ENCODE measurements around the gene ANLN. TPM values are rescaled to one million over a fixed set of nuclear protein-coding genes. Genes with fewer than 3 reads are reported as not detected.
A peak's percentile ranks its signal among the peaks of the same experiment; 100 is the strongest.

Gene ANLN, protein sequence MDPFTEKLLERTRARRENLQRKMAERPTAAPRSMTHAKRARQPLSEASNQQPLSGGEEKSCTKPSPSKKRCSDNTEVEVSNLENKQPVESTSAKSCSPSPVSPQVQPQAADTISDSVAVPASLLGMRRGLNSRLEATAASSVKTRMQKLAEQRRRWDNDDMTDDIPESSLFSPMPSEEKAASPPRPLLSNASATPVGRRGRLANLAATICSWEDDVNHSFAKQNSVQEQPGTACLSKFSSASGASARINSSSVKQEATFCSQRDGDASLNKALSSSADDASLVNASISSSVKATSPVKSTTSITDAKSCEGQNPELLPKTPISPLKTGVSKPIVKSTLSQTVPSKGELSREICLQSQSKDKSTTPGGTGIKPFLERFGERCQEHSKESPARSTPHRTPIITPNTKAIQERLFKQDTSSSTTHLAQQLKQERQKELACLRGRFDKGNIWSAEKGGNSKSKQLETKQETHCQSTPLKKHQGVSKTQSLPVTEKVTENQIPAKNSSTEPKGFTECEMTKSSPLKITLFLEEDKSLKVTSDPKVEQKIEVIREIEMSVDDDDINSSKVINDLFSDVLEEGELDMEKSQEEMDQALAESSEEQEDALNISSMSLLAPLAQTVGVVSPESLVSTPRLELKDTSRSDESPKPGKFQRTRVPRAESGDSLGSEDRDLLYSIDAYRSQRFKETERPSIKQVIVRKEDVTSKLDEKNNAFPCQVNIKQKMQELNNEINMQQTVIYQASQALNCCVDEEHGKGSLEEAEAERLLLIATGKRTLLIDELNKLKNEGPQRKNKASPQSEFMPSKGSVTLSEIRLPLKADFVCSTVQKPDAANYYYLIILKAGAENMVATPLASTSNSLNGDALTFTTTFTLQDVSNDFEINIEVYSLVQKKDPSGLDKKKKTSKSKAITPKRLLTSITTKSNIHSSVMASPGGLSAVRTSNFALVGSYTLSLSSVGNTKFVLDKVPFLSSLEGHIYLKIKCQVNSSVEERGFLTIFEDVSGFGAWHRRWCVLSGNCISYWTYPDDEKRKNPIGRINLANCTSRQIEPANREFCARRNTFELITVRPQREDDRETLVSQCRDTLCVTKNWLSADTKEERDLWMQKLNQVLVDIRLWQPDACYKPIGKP
- total RNA-seq (26.3 and 31.3 TPM in 2 replicates), polyA plus RNA-seq (8.2 and 15.4 TPM in 2 replicates)

DNA sequence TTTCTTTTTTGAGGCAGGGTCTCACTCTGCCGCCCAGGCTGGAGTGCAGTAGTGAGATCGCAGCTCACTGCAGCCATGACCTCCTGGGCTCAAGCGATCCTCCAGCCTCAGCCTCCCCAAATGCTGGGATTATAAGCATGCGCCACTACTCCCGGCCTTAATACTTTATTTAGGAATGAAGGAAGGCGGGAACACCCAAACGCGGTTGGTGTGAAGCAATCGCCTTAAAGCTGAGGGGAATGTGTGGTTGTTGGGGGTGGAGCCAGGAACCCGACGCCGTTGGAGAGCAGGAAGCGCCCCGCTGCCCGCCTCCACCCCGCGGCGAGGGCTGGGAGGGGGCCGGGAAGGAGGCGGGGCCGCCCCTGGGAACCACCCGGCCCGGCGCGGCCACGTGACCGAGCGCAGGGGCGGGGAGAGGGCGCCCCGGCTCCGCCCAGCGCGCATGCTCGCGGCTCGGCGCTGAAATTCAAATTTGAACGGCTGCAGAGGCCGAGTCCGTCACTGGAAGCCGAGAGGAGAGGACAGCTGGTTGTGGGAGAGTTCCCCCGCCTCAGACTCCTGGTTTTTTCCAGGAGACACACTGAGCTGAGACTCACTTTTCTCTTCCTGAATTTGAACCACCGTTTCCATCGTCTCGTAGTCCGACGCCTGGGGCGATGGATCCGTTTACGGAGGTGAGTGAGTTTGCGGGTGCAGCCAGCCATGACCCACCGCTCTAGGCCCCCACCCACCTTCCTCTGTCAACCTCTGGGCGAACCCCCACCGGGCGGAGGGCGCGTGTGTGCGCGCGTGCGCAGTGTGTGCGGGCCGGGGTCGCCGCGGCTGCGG lies at the start of gene ANLN:
Gene ANLN (plus strand): TSS at position 492 of the 828 bp plus-strand sequence. CDS start 165 bp downstream, at position 657.
- H3K9me3 ChIP-seq (ENCODE audit: low read depth), result no peaks in the 10 kb centered on the region
- peaks cover 9% of the 10 kb centered on the region for H3K4me1 ChIP-seq (ENCODE audit: insufficient read depth)
- H2AFZ ChIP-seq, result peak within 1 kb of the TSS; percentile 75
- peak within 1 kb of the TSS; percentile 87 for H3K4me2 ChIP-seq
- H3K36me3 ChIP-seq (replicated peaks; ENCODE audit: insufficient read depth, low read depth), result no peaks in the 10 kb centered on the region
- 6% methylated on average over 43 of the region's 68 CpGs for WGBS (ENCODE audit: low lambda C conversion rate, missing lambda C conversion rate)
- no peak for TF ChIP-seq EZH2phosphoT487 (IDR thresholded peaks at IDR 0.05; ENCODE audit: low read depth, severe bottlenecking, unreplicated experiment)
- TF ChIP-seq, protein P1, sequence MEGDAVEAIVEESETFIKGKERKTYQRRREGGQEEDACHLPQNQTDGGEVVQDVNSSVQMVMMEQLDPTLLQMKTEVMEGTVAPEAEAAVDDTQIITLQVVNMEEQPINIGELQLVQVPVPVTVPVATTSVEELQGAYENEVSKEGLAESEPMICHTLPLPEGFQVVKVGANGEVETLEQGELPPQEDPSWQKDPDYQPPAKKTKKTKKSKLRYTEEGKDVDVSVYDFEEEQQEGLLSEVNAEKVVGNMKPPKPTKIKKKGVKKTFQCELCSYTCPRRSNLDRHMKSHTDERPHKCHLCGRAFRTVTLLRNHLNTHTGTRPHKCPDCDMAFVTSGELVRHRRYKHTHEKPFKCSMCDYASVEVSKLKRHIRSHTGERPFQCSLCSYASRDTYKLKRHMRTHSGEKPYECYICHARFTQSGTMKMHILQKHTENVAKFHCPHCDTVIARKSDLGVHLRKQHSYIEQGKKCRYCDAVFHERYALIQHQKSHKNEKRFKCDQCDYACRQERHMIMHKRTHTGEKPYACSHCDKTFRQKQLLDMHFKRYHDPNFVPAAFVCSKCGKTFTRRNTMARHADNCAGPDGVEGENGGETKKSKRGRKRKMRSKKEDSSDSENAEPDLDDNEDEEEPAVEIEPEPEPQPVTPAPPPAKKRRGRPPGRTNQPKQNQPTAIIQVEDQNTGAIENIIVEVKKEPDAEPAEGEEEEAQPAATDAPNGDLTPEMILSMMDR (IDR thresholded peaks at IDR 0.05; ENCODE audit: poor library complexity), result no peak
- TF ChIP-seq EZH2 (IDR thresholded peaks at IDR 0.05; ENCODE audit: borderline replicate concordance), result no peak
- H3K27ac ChIP-seq, result peak within 1 kb of the TSS; percentile 68
- peaks cover 39% of the 10 kb centered on the region for H3K79me2 ChIP-seq
- no peaks in the 10 kb centered on the region for H3K9me2 ChIP-seq (replicated peaks; ENCODE audit: insufficient read depth)
- peak; percentile 98 for DNase-seq (ENCODE audit: low spot score)
- H4K20me1 ChIP-seq (ENCODE audit: insufficient read depth, poor library complexity, severe bottlenecking), result no peaks in the 10 kb centered on the region
- peak within 1 kb of the TSS; percentile 63 for H3K4me3 ChIP-seq
- H3K27me3 ChIP-seq, result no peaks in the 10 kb centered on the region

DNA sequence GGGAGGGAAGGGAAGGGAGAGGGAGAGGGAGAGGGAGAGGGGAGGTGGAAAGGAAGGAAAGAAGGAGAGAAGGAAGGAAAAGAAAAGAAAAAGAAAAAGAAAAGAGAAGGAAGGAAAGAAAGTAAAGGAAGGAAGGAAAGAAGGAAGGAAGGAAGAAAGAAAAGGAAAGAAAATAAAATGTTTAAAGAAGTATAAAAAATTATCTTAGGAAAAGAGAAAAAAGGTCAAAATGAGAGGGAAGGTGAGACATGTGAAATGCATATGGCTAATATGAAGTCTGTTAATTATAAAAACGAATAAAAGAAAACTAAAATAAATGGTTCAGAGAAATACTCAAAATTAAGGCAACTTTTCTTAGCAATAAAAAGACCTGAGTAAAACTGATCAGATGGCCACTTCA lies 46.1 kb upstream of the ANLN start:
- WGBS (ENCODE audit: low lambda C conversion rate, missing lambda C conversion rate), result 92% methylated on average over 1 of the region's 1 CpG
- Histone ChIP-seq H3K9me3 (ENCODE audit: low read depth) (no peaks in the 10 kb centered on the region), H3K9me2 (replicated peaks; ENCODE audit: insufficient read depth) (no peaks in the 10 kb centered on the region), H4K20me1 (ENCODE audit: insufficient read depth, poor library complexity, severe bottlenecking) (no peaks in the 10 kb centered on the region), H3K36me3 (replicated peaks; ENCODE audit: insufficient read depth, low read depth) (no peaks in the 10 kb centered on the region), H3K27ac (no peak overlapping the region), H3K79me2 (no peaks in the 10 kb centered on the region), H2AFZ (no peak overlapping the region), H3K4me3 (no peak overlapping the region), H3K4me1 (ENCODE audit: insufficient read depth) (peaks cover 5% of the 10 kb centered on the region), H3K4me2 (no peak overlapping the region), H3K27me3 (no peaks in the 10 kb centered on the region)
- TF ChIP-seq EZH2phosphoT487 (IDR thresholded peaks at IDR 0.05; ENCODE audit: low read depth, severe bottlenecking, unreplicated experiment) (no peak), EZH2 (IDR thresholded peaks at IDR 0.05; ENCODE audit: borderline replicate concordance) (no peak)
- TF ChIP-seq, protein P1 (IDR thresholded peaks at IDR 0.05; ENCODE audit: poor library complexity), result no peak
- DNase-seq (ENCODE audit: low spot score), result no peak

DNA sequence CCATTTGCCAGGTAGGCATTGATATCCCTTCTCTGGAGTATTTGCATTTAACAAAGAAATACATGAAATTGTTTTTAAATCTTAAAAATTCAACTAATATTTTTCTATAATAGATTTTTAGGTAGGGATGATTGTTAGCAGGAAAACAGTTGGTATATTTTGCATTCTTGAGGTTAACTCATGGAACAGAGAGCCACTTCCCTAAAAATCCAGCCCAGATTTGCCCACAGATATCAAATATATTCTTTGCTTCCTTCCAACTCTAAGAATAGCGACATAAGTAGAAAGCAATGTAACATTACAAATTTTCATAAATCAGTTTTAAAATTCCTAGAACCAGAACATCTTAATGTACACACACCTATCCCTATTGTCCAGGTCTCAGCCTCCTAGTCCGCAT lies 45.0 kb upstream of the ANLN start:
- Histone ChIP-seq H2AFZ (no peak overlapping the region), H3K4me3 (no peak overlapping the region), H3K27ac (no peak overlapping the region), H3K79me2 (no peaks in the 10 kb centered on the region), H3K27me3 (no peaks in the 10 kb centered on the region), H3K9me3 (ENCODE audit: low read depth) (no peaks in the 10 kb centered on the region), H3K4me1 (ENCODE audit: insufficient read depth) (peaks cover 5% of the 10 kb centered on the region), H4K20me1 (ENCODE audit: insufficient read depth, poor library complexity, severe bottlenecking) (no peaks in the 10 kb centered on the region), H3K36me3 (replicated peaks; ENCODE audit: insufficient read depth, low read depth) (no peaks in the 10 kb centered on the region), H3K9me2 (replicated peaks; ENCODE audit: insufficient read depth) (no peaks in the 10 kb centered on the region), H3K4me2 (no peak overlapping the region)
- DNase-seq (ENCODE audit: low spot score), result no peak
- TF ChIP-seq EZH2 (IDR thresholded peaks at IDR 0.05; ENCODE audit: borderline replicate concordance), result no peak
- TF ChIP-seq, protein P1 (IDR thresholded peaks at IDR 0.05; ENCODE audit: poor library complexity), result no peak
- TF ChIP-seq EZH2phosphoT487 (IDR thresholded peaks at IDR 0.05; ENCODE audit: low read depth, severe bottlenecking, unreplicated experiment), result no peak
- 90% methylated on average over 2 of the region's 2 CpGs for WGBS (ENCODE audit: low lambda C conversion rate, missing lambda C conversion rate)

Measured in hepatocyte (in vitro differentiated cells).